ENCODE results near the gene MAP3K14.

Gene MAP3K14

GRCh38 chr17:45298546-45299285, 18.1 kb downstream of the MAP3K14 start:
- DNase-seq (ENCODE audit: low spot score): no peak
- H3K27ac ChIP-seq: peak overlapping the region; percentile 64
- POLR2A ChIA-PET (ENCODE audit: low non-redundant PET): no interaction called here
- TF ChIP-seq CTCF (conservative IDR thresholded peaks at IDR 0.05; ENCODE audit: low read depth): no peak
- CTCF ChIA-PET: interaction anchor here (0.6 to 1.0 kb wide), 3 partner anchors 15 to 649 kb away, joined by 3 read pairs; no protein-coding TSS in a partner anchor

GRCh38 chr17:45296833-45297124, 20.0 kb downstream of the MAP3K14 start:
- ChIA-PET CTCF (no interaction called here), POLR2A (ENCODE audit: low non-redundant PET) (no interaction called here)
- TF ChIP-seq CTCF (conservative IDR thresholded peaks at IDR 0.05; ENCODE audit: low read depth): no peak
- peak overlapping the region; percentile 86 for H3K27ac ChIP-seq
- no peak for DNase-seq (ENCODE audit: low spot score)

- TF ChIP-seq CTCF (conservative IDR thresholded peaks at IDR 0.05; ENCODE audit: low read depth): no peak
- ChIA-PET POLR2A (ENCODE audit: low non-redundant PET) (no interaction called here), CTCF (interaction anchor here (1.1 kb wide), 1 partner anchor 20 kb away, joined by 3 read pairs; no protein-coding TSS in a partner anchor)
- H3K27ac ChIP-seq: peak overlapping the region; percentile 86
- DNase-seq (ENCODE audit: low spot score): peak; percentile 68
Observed at GRCh38 chr17:45296003-45296832, 20.6 kb downstream of the MAP3K14 start.

GRCh38 chr17:45294506-45294905, 22.3 kb downstream of the MAP3K14 start:
- TF ChIP-seq CTCF (conservative IDR thresholded peaks at IDR 0.05; ENCODE audit: low read depth): no peak
- POLR2A ChIA-PET (ENCODE audit: low non-redundant PET): interaction anchor here (0.7 kb wide), 1 partner anchor 15 kb away, joined by 3 read pairs; no protein-coding TSS in a partner anchor

GRCh38 chr17:45293413-45294211, 23.2 kb downstream of the MAP3K14 start:
- peak overlapping the region; percentile 93 for H3K27ac ChIP-seq
- CTCF ChIA-PET: interaction anchor here (0.7 to 2.3 kb wide), 4 partner anchors 14 to 24 kb away, joined by 3 to 10 read pairs (median 5); partner anchors contain the start of gene MAP3K14
- DNase-seq (ENCODE audit: low spot score): peak; percentile 76
- no peak for TF ChIP-seq CTCF (conservative IDR thresholded peaks at IDR 0.05; ENCODE audit: low read depth)
- POLR2A ChIA-PET (ENCODE audit: low non-redundant PET): interaction anchor here (0.7 kb wide), 1 partner anchor 16 kb away, joined by 3 read pairs; no protein-coding TSS in a partner anchor

More at GRCh38 chr17:45294506-45294905, 22.3 kb downstream of the MAP3K14 start:
- peak overlapping the region; percentile 93 for H3K27ac ChIP-seq
- peak; percentile 55 for DNase-seq (ENCODE audit: low spot score)
- CTCF ChIA-PET: interaction anchor here (0.7 to 2.3 kb wide), 2 partner anchors 13 to 23 kb away, joined by 3 to 10 read pairs; partner anchors contain the start of gene MAP3K14

Data from RWPE1 (cell line).